Hematopoietic multipotent progenitor cell treated with erythropoietin and hydrocortisone succinate and interleukin-3 and kit ligand, for 15 days (in vitro differentiated cells): ENCODE results near the gene MBTD1.
"Not testable (repeated sequence)": the region's sequence is repeated elsewhere in the genome, so short reads cannot be mapped to it uniquely, and the experiment has no call there.

Experiments
- DNase-seq: peaks from one replicate; pipeline ENCODE4 v3.0.0-alpha.2; 2015; ENCODE audit warnings: low spot score

The MBTD1 gene

GRCh38 chr17:51188271-51188833 is 71.5 kb downstream of the MBTD1 start:
- DNase-seq, result no peak

GRCh38 chr17:51185763-51186332 is 74.0 kb downstream of the MBTD1 start:
- DNase-seq, result no peak

GRCh38 chr17:51184124-51184523 is 75.7 kb downstream of the MBTD1 start:
- no peak for DNase-seq

- DNase-seq, result no peak
These were observed 79.4 kb downstream of the MBTD1 start for GRCh38 chr17:51180486-51180885.

- DNase-seq, result not testable (repeated sequence)
These were observed 87.8 kb downstream of the MBTD1 start for GRCh38 chr17:51172030-51172429.

GRCh38 chr17:51170736-51171135 is 89.1 kb downstream of the MBTD1 start:
- no peak for DNase-seq

- DNase-seq, result no peak
These were observed 90.5 kb downstream of the MBTD1 start for GRCh38 chr17:51169340-51169739.

GRCh38 chr17:51166987-51167931 is 92.6 kb downstream of the MBTD1 start:
- peak; percentile 47 for DNase-seq

- peak; percentile 79 for DNase-seq
These were observed 93.5 kb downstream of the MBTD1 start, which contains the start of gene NME2 for GRCh38 chr17:51166198-51166986. Gene NME2 (plus strand): TSS chr17:51166411. CDS start chr17:51166831, 420 bp downstream.

- DNase-seq, result no peak
These were observed 94.1 kb downstream of the MBTD1 start for GRCh38 chr17:51165680-51166197.

GRCh38 chr17:51164911-51165679 is 94.8 kb downstream of the MBTD1 start:
- no peak for DNase-seq

GRCh38 chr17:51161541-51161940 is 98.3 kb downstream of the MBTD1 start:
- DNase-seq, result no peak

- DNase-seq, result no peak
These were observed 100.2 kb downstream of the MBTD1 start for GRCh38 chr17:51159604-51160003.

- no peak for DNase-seq
These were observed 104.4 kb downstream of the MBTD1 start for GRCh38 chr17:51155416-51155815.

GRCh38 chr17:51154176-51154575 is 105.7 kb downstream of the MBTD1 start:
- no peak for DNase-seq

GRCh38 chr17:51153210-51154072 is 106.4 kb downstream of the MBTD1 start, which contains the start of gene NME1:
Gene NME1 (plus strand): TSS chr17:51153559. CDS start chr17:51155655, 2,096 bp downstream.
- peak; percentile 98 for DNase-seq

GRCh38 chr17:51152766-51153209 is 107.1 kb downstream of the MBTD1 start:
- no peak for DNase-seq

- DNase-seq, result no peak
These were observed 108.9 kb downstream of the MBTD1 start for GRCh38 chr17:51150932-51151331.

GRCh38 chr17:51149163-51149562 is 110.7 kb downstream of the MBTD1 start:
- DNase-seq, result no peak

- DNase-seq, result no peak
These were observed 112.2 kb downstream of the MBTD1 start for GRCh38 chr17:51147650-51148049.
